ENCODE data around the gene PFDN1.

DNA sequence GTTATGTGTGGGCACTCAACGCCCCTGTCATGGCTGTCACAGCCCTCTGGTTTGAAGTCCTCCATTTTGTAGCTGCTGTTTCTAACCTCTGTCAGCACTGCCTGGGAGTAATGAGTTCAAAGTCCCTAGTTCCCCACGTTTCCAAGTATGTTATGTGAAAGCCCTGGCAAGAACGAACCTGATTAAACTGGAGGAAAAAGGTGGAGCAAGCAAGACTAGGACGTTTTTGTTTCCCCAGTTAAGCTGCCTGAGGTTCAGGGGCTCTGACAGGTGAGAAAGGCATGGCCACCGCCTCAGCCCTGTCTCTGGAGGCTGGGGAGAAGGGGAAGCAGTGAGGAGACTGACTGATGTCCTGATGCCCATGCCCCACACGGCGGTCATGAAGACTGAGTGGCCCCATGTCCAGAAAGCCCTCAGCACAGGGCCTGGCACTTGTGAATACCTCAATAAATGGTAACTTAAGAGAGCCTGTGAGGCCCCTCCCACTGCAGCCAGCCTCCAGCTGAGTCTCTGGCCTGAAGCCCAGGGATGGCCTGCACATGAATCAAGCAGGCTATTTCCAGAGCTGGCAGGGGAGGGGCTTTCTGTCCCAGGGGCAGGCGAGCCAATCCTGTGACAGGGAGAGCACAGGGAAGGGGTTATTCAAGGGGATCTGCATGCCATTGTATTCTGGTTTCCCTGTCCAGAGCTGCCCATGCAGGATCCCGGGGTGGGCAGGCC is 61.8 kb downstream of the PFDN1 start:
- TF ChIP-seq EP300 (IDR thresholded peaks at IDR 0.05; ENCODE audit: low read depth): no peak
- TF ChIP-seq, protein P1, sequence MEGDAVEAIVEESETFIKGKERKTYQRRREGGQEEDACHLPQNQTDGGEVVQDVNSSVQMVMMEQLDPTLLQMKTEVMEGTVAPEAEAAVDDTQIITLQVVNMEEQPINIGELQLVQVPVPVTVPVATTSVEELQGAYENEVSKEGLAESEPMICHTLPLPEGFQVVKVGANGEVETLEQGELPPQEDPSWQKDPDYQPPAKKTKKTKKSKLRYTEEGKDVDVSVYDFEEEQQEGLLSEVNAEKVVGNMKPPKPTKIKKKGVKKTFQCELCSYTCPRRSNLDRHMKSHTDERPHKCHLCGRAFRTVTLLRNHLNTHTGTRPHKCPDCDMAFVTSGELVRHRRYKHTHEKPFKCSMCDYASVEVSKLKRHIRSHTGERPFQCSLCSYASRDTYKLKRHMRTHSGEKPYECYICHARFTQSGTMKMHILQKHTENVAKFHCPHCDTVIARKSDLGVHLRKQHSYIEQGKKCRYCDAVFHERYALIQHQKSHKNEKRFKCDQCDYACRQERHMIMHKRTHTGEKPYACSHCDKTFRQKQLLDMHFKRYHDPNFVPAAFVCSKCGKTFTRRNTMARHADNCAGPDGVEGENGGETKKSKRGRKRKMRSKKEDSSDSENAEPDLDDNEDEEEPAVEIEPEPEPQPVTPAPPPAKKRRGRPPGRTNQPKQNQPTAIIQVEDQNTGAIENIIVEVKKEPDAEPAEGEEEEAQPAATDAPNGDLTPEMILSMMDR (IDR thresholded peaks at IDR 0.05): no peak

Measured in transverse colon (tissue), 3 donors.